OCI-LY3 (cell line): ENCODE measurements around the gene EPS8L1.
"Not testable (repeated sequence)": the region's sequence is repeated elsewhere in the genome, so short reads cannot be mapped to it uniquely, and the experiment has no call there.

Experiments used
- H2AFZ ChIP-seq: fragments of 200-600, 300-600 bp; shearing (Covaris generic); 2 replicates; pipeline ENCODE4 v1.6.0; 2014; ENCODE audit warnings: antibody characterized with exemption, low read depth, low read length
- H3K27ac ChIP-seq: fragments of 200-600, 300-600 bp; sonication (generic); 2 replicates; pipeline ENCODE4 v1.5.1; 2014; ENCODE audit warnings: mild to moderate bottlenecking, low read length, moderate library complexity, mixed read lengths
- H3K27me3 ChIP-seq: fragments of 200-600, 300-600 bp; sonication (generic); 2 replicates; pipeline ENCODE4 v1.6.1; 2014; ENCODE audit warnings: low read depth, low read length, mixed read lengths
- H3K36me3 ChIP-seq: fragments of 200-600, 300-600 bp; sonication (generic); replicated peaks from 2 replicates; pipeline ENCODE3; 2014; ENCODE audit warnings: low read depth, low read length, mixed read lengths
- H3K4me1 ChIP-seq: fragments of 300-600, 200-600 bp; sonication (generic); 2 replicates; pipeline ENCODE4 v1.6.1; 2014; ENCODE audit warnings: low read length, mixed read lengths
- H3K4me2 ChIP-seq: fragments of 200-600, 300-600 bp; sonication (generic); 2 replicates; pipeline ENCODE4 v1.6.1; 2014; ENCODE audit warnings: low read length, mixed read lengths
- H3K4me3 ChIP-seq: fragments of 300-600, 200-600 bp; sonication (generic); 2 replicates; pipeline ENCODE4 v1.5.1; 2014; ENCODE audit warnings: antibody characterized with exemption, mild to moderate bottlenecking, low read length, moderate library complexity
- H3K79me2 ChIP-seq: fragments of 300-600, 200-600 bp; shearing (Covaris generic); 2 replicates; pipeline ENCODE4 v1.6.1; 2014; ENCODE audit warnings: mild to moderate bottlenecking, low read length, mixed read lengths
- H3K9ac ChIP-seq: fragments of 300-600, 200-600 bp; shearing (Covaris generic); 2 replicates; pipeline ENCODE4 v1.6.0; 2014; ENCODE audit warnings: mild to moderate bottlenecking, low read length, moderate library complexity
- H3K9me3 ChIP-seq: fragments of 200-600, 300-600 bp; shearing (Covaris generic); 2 replicates; pipeline ENCODE4 v1.6.1; 2014; ENCODE audit warnings: low read length, mixed read lengths; ENCODE audit not compliant: insufficient read depth
- H4K20me1 ChIP-seq: fragments of 200-600, 300-600 bp; sonication (generic); 2 replicates; pipeline ENCODE4 v1.6.1; 2016; ENCODE audit warnings: low read length, mixed read lengths; ENCODE audit not compliant: insufficient read depth
- CTCF ChIP-seq: fragments of 200-600, 300-600 bp; sonication (generic); IDR thresholded peaks from 2 replicates; pipeline ENCODE4 v1.5.1; 2014; ENCODE audit warnings: antibody characterized with exemption, low read length, low read depth
- EZH2phosphoT487 ChIP-seq: fragments of 200-600 bp; shearing (Covaris generic); IDR thresholded peaks from 2 replicates; pipeline ENCODE4 v1.6.1; 2018; ENCODE audit warnings: antibody characterized with exemption, mixed run types, low read depth

Gene EPS8L1

GRCh38 chr19:55075371-55075998 lies at the start of gene EPS8L1:
TSS of gene EPS8L1 (plus strand) at chr19:55075869. CDS start at chr19:55076445, 576 bp downstream.
- Histone ChIP-seq H3K36me3 (no peaks in the 10 kb centered on the region), H3K4me2 (no peak within 1 kb of the TSS), H3K4me1 (no peaks in the 10 kb centered on the region), H3K9ac (no peak within 1 kb of the TSS), H3K9me3 (no peaks in the 10 kb centered on the region), H3K4me3 (no peak within 1 kb of the TSS), H2AFZ (no peak within 1 kb of the TSS), H3K27me3 (peaks cover 5% of the 10 kb centered on the region), H3K27ac (no peak within 1 kb of the TSS), H4K20me1 (no peaks in the 10 kb centered on the region), H3K79me2 (no peaks in the 10 kb centered on the region)
- TF ChIP-seq CTCF (no peak), EZH2phosphoT487 (no peak)

GRCh38 chr19:55027140-55027471 lies 48.6 kb upstream of the EPS8L1 start:
- Histone ChIP-seq H4K20me1 (peaks cover 47% of the 10 kb centered on the region), H3K36me3 (peaks cover 30% of the 10 kb centered on the region), H3K79me2 (peaks cover 69% of the 10 kb centered on the region)
- H3K4me2 ChIP-seq, H3K9ac ChIP-seq, H3K27ac ChIP-seq, H2AFZ ChIP-seq, H3K4me3 ChIP-seq, H3K9me3 ChIP-seq, H3K4me1 ChIP-seq, H3K27me3 ChIP-seq: not testable (repeated sequence)

- Histone ChIP-seq H3K4me1 (no peaks in the 10 kb centered on the region), H4K20me1 (peaks cover 51% of the 10 kb centered on the region), H3K79me2 (peaks cover 69% of the 10 kb centered on the region), H2AFZ (no peak overlapping the region), H3K9ac (no peak overlapping the region), H3K36me3 (peaks cover 36% of the 10 kb centered on the region), H3K4me2 (no peak overlapping the region), H3K27ac (peak overlapping the region; percentile 12; the same call in 1 of the 2 replicates), H3K4me3 (no peak overlapping the region), H3K9me3 (no peaks in the 10 kb centered on the region), H3K27me3 (no peaks in the 10 kb centered on the region)
- TF ChIP-seq CTCF (no peak), EZH2phosphoT487 (no peak)
Measured at GRCh38 chr19:55027472-55028337, 48.0 kb upstream of the EPS8L1 start.

GRCh38 chr19:55028757-55029156 lies 46.9 kb upstream of the EPS8L1 start:
- Histone ChIP-seq H3K4me2 (no peak overlapping the region), H3K4me1 (no peaks in the 10 kb centered on the region), H3K9ac (no peak overlapping the region), H3K36me3 (peaks cover 29% of the 10 kb centered on the region), H3K79me2 (peaks cover 70% of the 10 kb centered on the region), H3K4me3 (no peak overlapping the region), H3K27ac (no peak overlapping the region), H2AFZ (no peak overlapping the region), H4K20me1 (peaks cover 49% of the 10 kb centered on the region), H3K9me3 (no peaks in the 10 kb centered on the region), H3K27me3 (no peaks in the 10 kb centered on the region)
- no peak for TF ChIP-seq CTCF
- TF ChIP-seq EZH2phosphoT487, result no peak
